H1 (cell line): ENCODE measurements around the gene ATCAY. TPM values are rescaled to one million over a fixed set of nuclear protein-coding genes. Genes with fewer than 3 reads are reported as not detected.

ENCODE experiments used
- CTCF ChIA-PET: fragments of 300-600 bp; sonication (Branson Sonifier 250); formaldehyde crosslinking; loops from one replicate; lab custom pipeline; 2021; ENCODE audit not compliant: partially characterized antibody; lab: Charles Lee
- POLR2A ChIA-PET: fragments of 300-600 bp; sonication (Branson Sonifier 250); formaldehyde crosslinking; loops from one replicate; lab custom pipeline; 2021; ENCODE audit warnings: inconsistent platforms; ENCODE audit not compliant: partially characterized antibody; lab: Charles Lee
- DNase-seq, 2 experiments: peaks; one replicate each; pipeline versions ENCODE4 v3.0.0 to v3.0.0-alpha.2; 2010 to 2022; ENCODE audit warnings: low spot score in 2 of 2, low read depth in 1 of 2, mixed read lengths in 1 of 2
- FAIRE-seq: peaks from 2 replicates; lab custom pipeline; 2011; peaks lifted over from hg19 to GRCh38; lab: Jason Lieb, UNC
- H2AFZ ChIP-seq: 2 replicates; pipeline ENCODE4 v1.8.1; 2012; ENCODE audit warnings: low read length, inconsistent platforms
- H2AK5ac ChIP-seq: 2 replicates; pipeline ENCODE4 v1.6.1; 2013; ENCODE audit warnings: low read depth, low read length
- H2BK120ac ChIP-seq: replicated peaks from 2 replicates; pipeline ENCODE3; 2013; ENCODE audit warnings: low read depth, low read length, inconsistent platforms
- H2BK12ac ChIP-seq: 2 replicates; pipeline ENCODE4 v1.6.1; 2013; ENCODE audit warnings: low read depth, low read length
- H2BK15ac ChIP-seq: 2 replicates; pipeline ENCODE4 v1.6.1; 2013; ENCODE audit warnings: low read length
- H2BK20ac ChIP-seq: 2 replicates; pipeline ENCODE4 v1.6.1; 2013; ENCODE audit warnings: low read length
- H2BK5ac ChIP-seq: 2 replicates; pipeline ENCODE4 v1.6.1; 2013; ENCODE audit warnings: low read depth, low read length
- H3K14ac ChIP-seq: 2 replicates; pipeline ENCODE4 v1.6.1; 2013; ENCODE audit warnings: inconsistent platforms; ENCODE audit not compliant: insufficient read length
- H3K18ac ChIP-seq: 2 replicates; pipeline ENCODE4 v1.6.1; 2013; ENCODE audit warnings: low read length; ENCODE audit errors: extremely low read depth
- H3K23ac ChIP-seq: 2 replicates; pipeline ENCODE4 v1.6.1; 2013; ENCODE audit warnings: inconsistent platforms; ENCODE audit not compliant: insufficient read length
- H3K23me2 ChIP-seq: 2 replicates; pipeline ENCODE4 v1.6.1; 2013; ENCODE audit warnings: low read depth, low read length
- H3K27ac ChIP-seq: 2 replicates; pipeline ENCODE4 v1.6.1; 2011; ENCODE audit warnings: low read depth, low read length, inconsistent platforms
- H3K27me3 ChIP-seq, 4 experiments: replicated peaks in 1 of 4; 1 replicate in 1 of 4; 2 replicates in 3 of 4; pipeline versions ENCODE4 v1.6.1 to v1.8.1; 2011 to 2013; ENCODE audit warnings: low read length in 3 of 4, mild to moderate bottlenecking in 3 of 4, inconsistent platforms in 2 of 4, mixed read lengths in 2 of 4, moderate library complexity in 1 of 4; ENCODE audit not compliant: control insufficient read depth in 3 of 4, insufficient read depth in 3 of 4; ENCODE audit errors: extremely low read depth in 1 of 4
- H3K36me3 ChIP-seq, 4 experiments: 2 replicates each; pipeline versions ENCODE4 v1.6.1 to v1.8.1; 2011 to 2013; ENCODE audit warnings: mild to moderate bottlenecking in 4 of 4, low read length in 3 of 4, moderate library complexity in 2 of 4, control low read depth in 1 of 4, inconsistent platforms in 1 of 4; ENCODE audit not compliant: insufficient read depth in 4 of 4, control insufficient read depth in 2 of 4
- H3K4ac ChIP-seq: replicated peaks from 2 replicates; pipeline ENCODE3; 2013; ENCODE audit warnings: low read length, low read depth, mixed read lengths, inconsistent platforms; ENCODE audit not compliant: insufficient read length
- H3K4me1 ChIP-seq, 4 experiments: replicated peaks in 1 of 4; 1 replicate in 1 of 4; 2 replicates in 3 of 4; pipeline versions ENCODE4 v1.6.1 to v1.8.1; 2011 to 2013; ENCODE audit warnings: low read length in 3 of 4, inconsistent platforms in 2 of 4, mixed read lengths in 1 of 4; ENCODE audit not compliant: insufficient read depth in 4 of 4, control insufficient read depth in 3 of 4
- H3K4me2 ChIP-seq, 2 experiments: 2 replicates each; pipeline versions ENCODE4 v1.6.1 to v1.8.1; 2011 to 2013; ENCODE audit warnings: low read depth in 2 of 2, low read length in 2 of 2, control low read depth in 1 of 2, inconsistent platforms in 1 of 2, mild to moderate bottlenecking in 1 of 2; ENCODE audit not compliant: insufficient read depth in 1 of 2
- H3K4me3 ChIP-seq, 4 experiments: fragments of 200-600, 300-600 bp in 1 of 4; sonication (generic), shearing (Covaris generic), sonication (Bioruptor Twin) in 1 of 4; 2 replicates each; pipeline versions ENCODE4 v1.5.1 to v1.8.1; 2011 to 2016; ENCODE audit warnings: low read length in 4 of 4, low read depth in 3 of 4, control low read depth in 2 of 4, inconsistent platforms in 2 of 4, mild to moderate bottlenecking in 2 of 4, mixed read lengths in 1 of 4, moderate library complexity in 1 of 4; ENCODE audit not compliant: insufficient read depth in 2 of 4; ENCODE audit errors: extremely low read depth in 1 of 4
- H3K56ac ChIP-seq: replicated peaks from 2 replicates; pipeline ENCODE3; 2013; ENCODE audit warnings: low read depth, mild to moderate bottlenecking, mixed read lengths, low read length, inconsistent platforms; ENCODE audit not compliant: insufficient read length
- H3K79me1 ChIP-seq: 2 replicates; pipeline ENCODE4 v1.6.1; 2013; ENCODE audit warnings: low read depth, low read length, control low read depth
- H3K79me2 ChIP-seq, 2 experiments: 2 replicates each; pipeline versions ENCODE4 v1.6.1 to v1.8.1; 2012 to 2013; ENCODE audit warnings: low read length in 2 of 2, mild to moderate bottlenecking in 2 of 2, inconsistent platforms in 1 of 2; ENCODE audit not compliant: insufficient read depth in 2 of 2, control insufficient read depth in 1 of 2
- H3K9ac ChIP-seq, 4 experiments: replicated peaks in 1 of 4; 1 replicate in 1 of 4; 2 replicates in 3 of 4; pipeline versions ENCODE4 v1.6.1 to v1.8.1; 2011 to 2013; ENCODE audit warnings: low read depth in 3 of 4, low read length in 3 of 4, control low read depth in 2 of 4, mild to moderate bottlenecking in 2 of 4, moderate library complexity in 2 of 4, inconsistent platforms in 1 of 4; ENCODE audit errors: extremely low read depth in 1 of 4
- H3K9me3 ChIP-seq, 2 experiments: 2 replicates each; pipeline versions ENCODE4 v1.6.1 to v1.8.1; 2012 to 2013; ENCODE audit warnings: mild to moderate bottlenecking in 2 of 2, moderate library complexity in 2 of 2, control low read depth in 1 of 2, inconsistent platforms in 1 of 2, low read depth in 1 of 2, low read length in 1 of 2, mixed read lengths in 1 of 2; ENCODE audit not compliant: insufficient read depth in 2 of 2
- H4K20me1 ChIP-seq, 2 experiments: replicated peaks in 1 of 2; 2 replicates each; pipeline versions ENCODE3 to v1.8.1; 2011 to 2013; ENCODE audit warnings: inconsistent platforms in 2 of 2, low read length in 2 of 2, mild to moderate bottlenecking in 1 of 2; ENCODE audit not compliant: insufficient read depth in 2 of 2, control insufficient read depth in 1 of 2
- H4K5ac ChIP-seq: 2 replicates; pipeline ENCODE4 v1.6.1; 2013; ENCODE audit warnings: low read length, low read depth, mixed read lengths, inconsistent platforms; ENCODE audit not compliant: insufficient read length
- H4K8ac ChIP-seq: 2 replicates; pipeline ENCODE4 v1.8.0; 2013; ENCODE audit warnings: mild to moderate bottlenecking, moderate library complexity, low read length, inconsistent platforms; ENCODE audit not compliant: insufficient read depth; ENCODE audit errors: extremely low read depth
- H4K91ac ChIP-seq: replicated peaks from 2 replicates; pipeline ENCODE3; 2013; ENCODE audit warnings: low read length, mixed read lengths, inconsistent platforms; ENCODE audit not compliant: insufficient read length
- ASH2L ChIP-seq: fragments of 200-600, 300-600 bp; sonication (generic); IDR thresholded peaks from one replicate; pipeline ENCODE4 v1.7.1; 2017; ENCODE audit warnings: low read length
- ATF3 ChIP-seq: IDR thresholded peaks from 2 replicates; pipeline ENCODE4 v1.6.1; 2011; ENCODE audit warnings: low read depth, mild to moderate bottlenecking, low read length; ENCODE audit not compliant: insufficient read depth
- EZH2 ChIP-seq: fragments of 200-600 bp; sonication (generic); IDR thresholded peaks from 2 replicates; pipeline ENCODE4 v1.7.1; 2012; ENCODE audit warnings: low read depth, mild to moderate bottlenecking, moderate library complexity, low read length, inconsistent platforms; ENCODE audit not compliant: severe bottlenecking
- WGBS, 2 experiments: shearing (Covaris generic) in 1 of 2; methylation state at CpG; one replicate each; pipeline versions ENCODE4 v1.1.6 to v1.1.7; 2013 to 2015; ENCODE audit warnings: low lambda C conversion rate in 2 of 2, mixed read lengths in 2 of 2, inconsistent platforms in 1 of 2, low coverage in 1 of 2, missing lambda C conversion rate in 1 of 2; ENCODE audit not compliant: insufficient replicate concordance in 2 of 2, insufficient coverage in 1 of 2, insufficient read length in 1 of 2; ENCODE audit errors: extremely low coverage in 1 of 2, missing lambda C conversion rate in 1 of 2; 5-methylcytosine and 5-hydroxymethylcytosine counted together
- polyA plus RNA-seq, 7 experiments: library from polyadenylated mRNA; depleted of rRNA in 3 of 7; stranded (reverse) in 5 of 7; unstranded in 2 of 7; fragments of >200 nt in 5 of 7; fragments of 200-250 nt in 2 of 7; gene quantifications; 1 replicate in 5 of 7; 2 replicates in 1 of 7; 4 replicates in 1 of 7; pipeline versions ENCODE4 v1.2.1 to v1.2.3, GENCODE V29; 2011 to 2013; ENCODE audit warnings: missing spikeins in 2 of 7, mixed read lengths in 2 of 7
- total RNA-seq: library from RNA; stranded (reverse); fragmentation: NEBNext Ultra II Directional; extraction: Animal tissue kit (Norgen Biotek cat#: 25700); gene quantifications from 2 replicates; pipeline ENCODE4 v1.2.1, GENCODE V29; 2021

Gene ATCAY
- total and polyA plus RNA-seq, 2 of the 8 experiments (the other 6 are each of a cell fraction or from before 2014, with no cell fraction given): 24.4 to 33.8 TPM

DNA sequence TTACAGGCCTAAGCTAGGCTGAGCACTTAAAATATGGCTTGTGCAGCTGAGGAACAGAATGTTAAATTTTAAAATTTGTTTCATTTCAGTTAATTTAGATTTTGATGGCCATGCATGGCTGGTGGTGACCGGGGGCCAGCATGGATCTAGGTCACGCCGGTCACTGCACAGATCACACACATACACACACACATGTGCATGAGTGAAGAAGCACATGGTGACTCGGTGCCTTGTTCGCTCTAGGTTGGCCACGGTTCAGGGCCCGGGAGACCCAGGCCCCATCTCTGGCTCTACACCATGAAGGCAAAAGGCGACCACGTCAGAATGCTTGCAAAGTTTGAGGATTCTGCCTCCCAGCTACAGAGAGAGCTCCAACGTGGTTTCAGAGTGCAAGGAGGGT, 39.7 kb upstream of the ATCAY start:
- Histone ChIP-seq H3K79me2 (no peaks in the 10 kb centered on the region), H3K9me3 (peaks cover 6 to 11% of the 10 kb centered on the region in 2 experiments), H4K20me1 (no peaks in the 10 kb centered on the region), H3K14ac (no peak overlapping the region), H3K23ac (no peak overlapping the region), H3K27ac (no peak overlapping the region), H3K23me2 (no peaks in the 10 kb centered on the region), H2BK15ac (no peak overlapping the region), H3K18ac (no peak overlapping the region), H4K91ac (no peak overlapping the region), H3K56ac (no peak overlapping the region), H3K36me3 (no peaks in the 10 kb centered on the region), H2BK5ac (no peak overlapping the region), H3K4me3 (no peak overlapping the region), H3K9ac (no peak overlapping the region), H3K4me1 (no peaks in the 10 kb centered on the region), H2AFZ (no peak overlapping the region), H3K27me3 (no peaks in the 10 kb centered on the region), H2BK12ac (no peak overlapping the region), H2BK20ac (no peak overlapping the region), H2BK120ac (no peak overlapping the region), H2AK5ac (no peak overlapping the region), H4K8ac (no peak overlapping the region), H3K79me1 (no peaks in the 10 kb centered on the region), H3K4me2 (no peak overlapping the region), H3K4ac (no peak overlapping the region), H4K5ac (no peak overlapping the region)
- ChIA-PET CTCF (interaction anchor here (2.9 to 3.0 kb wide), 2 partner anchors 8 to 19 kb away, joined by 11 to 21 read pairs; no protein-coding TSS in a partner anchor), POLR2A (no interaction called here)
- 93% methylated on average over 10 of the region's 10 CpGs; no CpG with 5 or more reads in 1 of the 2 experiments for WGBS, 2 experiments
- no peak for TF ChIP-seq EZH2
- no peak for TF ChIP-seq ASH2L
- no peak for TF ChIP-seq ATF3
- no peak for FAIRE-seq
- DNase-seq: no peak
